GM12865 (cell line): Measurements from ENCODE around the gene GPR173.

Experiments used
- DNase-seq: peaks from one replicate; pipeline ENCODE4 v3.0.0; 2010; ENCODE audit warnings: low read depth
- H3K4me3 ChIP-seq: 2 replicates; pipeline ENCODE4 v1.5.1; 2011; ENCODE audit warnings: mild to moderate bottlenecking, low read depth, low read length, control low read depth
- TF ChIP-seq, protein P1 (sequence below): IDR thresholded peaks from 2 replicates; pipeline ENCODE4 v1.5.1; 2011; ENCODE audit warnings: low read length, control low read depth, low read depth, inconsistent platforms; ENCODE audit not compliant: insufficient read depth; ENCODE audit errors: missing control alignments

GPR173 gene

DNA sequence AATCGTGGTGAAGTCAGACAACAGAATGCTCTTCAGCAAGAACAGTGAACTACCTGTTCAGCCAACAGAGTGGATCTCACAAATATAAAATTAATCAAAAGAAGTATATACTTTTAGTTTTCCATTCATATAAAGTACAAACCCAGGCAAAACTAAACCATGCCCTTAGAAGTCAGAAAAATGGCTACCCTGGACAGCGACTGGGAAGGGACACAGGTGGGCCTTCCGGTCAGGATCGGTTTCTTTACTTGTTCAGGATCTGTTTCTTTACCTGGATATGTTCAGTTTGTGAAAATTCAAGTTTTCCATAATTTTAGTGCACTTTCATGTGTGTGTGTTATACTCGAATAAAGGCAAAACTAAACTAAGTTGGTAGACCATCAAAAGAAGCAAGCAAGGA, 12.4 kb upstream of the GPR173 start:
- DNase-seq, result no peak
- TF ChIP-seq, protein P1, sequence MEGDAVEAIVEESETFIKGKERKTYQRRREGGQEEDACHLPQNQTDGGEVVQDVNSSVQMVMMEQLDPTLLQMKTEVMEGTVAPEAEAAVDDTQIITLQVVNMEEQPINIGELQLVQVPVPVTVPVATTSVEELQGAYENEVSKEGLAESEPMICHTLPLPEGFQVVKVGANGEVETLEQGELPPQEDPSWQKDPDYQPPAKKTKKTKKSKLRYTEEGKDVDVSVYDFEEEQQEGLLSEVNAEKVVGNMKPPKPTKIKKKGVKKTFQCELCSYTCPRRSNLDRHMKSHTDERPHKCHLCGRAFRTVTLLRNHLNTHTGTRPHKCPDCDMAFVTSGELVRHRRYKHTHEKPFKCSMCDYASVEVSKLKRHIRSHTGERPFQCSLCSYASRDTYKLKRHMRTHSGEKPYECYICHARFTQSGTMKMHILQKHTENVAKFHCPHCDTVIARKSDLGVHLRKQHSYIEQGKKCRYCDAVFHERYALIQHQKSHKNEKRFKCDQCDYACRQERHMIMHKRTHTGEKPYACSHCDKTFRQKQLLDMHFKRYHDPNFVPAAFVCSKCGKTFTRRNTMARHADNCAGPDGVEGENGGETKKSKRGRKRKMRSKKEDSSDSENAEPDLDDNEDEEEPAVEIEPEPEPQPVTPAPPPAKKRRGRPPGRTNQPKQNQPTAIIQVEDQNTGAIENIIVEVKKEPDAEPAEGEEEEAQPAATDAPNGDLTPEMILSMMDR, result no peak

DNA sequence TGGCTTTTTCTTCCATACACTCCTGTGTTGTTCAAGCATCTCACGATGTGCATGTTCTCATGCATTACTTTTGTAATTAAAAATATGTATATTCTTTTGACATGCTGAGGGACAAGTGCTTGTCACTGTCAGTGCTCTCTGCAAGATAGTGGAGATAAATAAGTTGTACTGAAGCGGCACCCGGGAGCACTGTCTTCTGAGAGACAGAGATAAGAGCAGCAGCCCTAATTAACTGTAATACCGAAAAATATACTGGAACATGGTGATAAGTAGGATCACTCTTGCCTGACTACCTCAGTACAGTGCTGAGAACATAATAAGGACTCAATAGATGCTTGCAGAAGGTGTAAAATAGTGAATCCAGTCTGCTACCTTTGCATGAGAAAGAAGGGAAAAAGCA, 9.4 kb upstream of the GPR173 start:
- TF ChIP-seq, protein P1, result no peak
- DNase-seq, result no peak
- no peak overlapping the region for H3K4me3 ChIP-seq

More for the DNA sequence above, 12.4 kb upstream of the GPR173 start:
- H3K4me3 ChIP-seq, result no peak overlapping the region

DNA sequence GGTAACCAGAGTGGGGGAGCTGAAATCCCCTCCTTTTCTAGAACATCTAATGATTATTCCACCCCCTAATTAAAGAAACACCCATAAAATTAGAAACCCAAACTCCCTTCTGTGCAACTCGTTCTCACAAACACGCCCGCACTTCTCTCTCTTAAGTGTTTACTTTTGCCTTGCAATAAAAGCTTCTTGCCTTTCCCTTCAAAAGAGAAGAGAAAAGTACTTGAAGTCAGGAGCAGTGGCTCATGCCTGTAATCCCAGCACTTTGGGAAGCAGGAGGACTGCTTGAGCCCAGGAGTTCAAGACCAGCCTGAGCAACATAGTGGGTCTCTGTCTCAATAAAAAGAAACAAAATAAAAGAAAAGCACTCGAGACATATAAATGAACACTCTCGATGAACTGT, 3.6 kb upstream of the GPR173 start:
- TF ChIP-seq, protein P1, result no peak
- no peak overlapping the region for H3K4me3 ChIP-seq
- no peak for DNase-seq

DNA sequence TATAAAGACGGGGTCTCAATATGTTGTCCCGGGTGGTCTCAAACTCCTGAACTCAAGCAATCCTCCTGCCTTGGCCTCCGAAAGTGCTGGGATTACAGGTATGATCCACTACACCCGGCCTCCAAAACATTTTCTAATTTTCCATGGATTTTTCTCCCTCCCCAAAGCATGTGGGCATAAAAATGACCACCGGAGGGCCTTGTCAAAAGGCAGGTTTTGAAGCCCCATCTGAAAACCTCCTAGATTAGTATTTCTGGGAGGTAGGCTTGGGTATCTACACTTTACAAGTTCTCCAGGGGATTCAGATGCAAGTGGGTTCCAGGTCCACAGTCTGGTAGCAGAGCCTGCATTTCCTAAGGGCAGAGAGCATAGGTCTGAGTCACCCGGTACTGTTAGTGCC, 1.4 kb upstream of the GPR173 start:
- TF ChIP-seq, protein P1, result no peak
- DNase-seq, result no peak
- H3K4me3 ChIP-seq, result no peak overlapping the region

DNA sequence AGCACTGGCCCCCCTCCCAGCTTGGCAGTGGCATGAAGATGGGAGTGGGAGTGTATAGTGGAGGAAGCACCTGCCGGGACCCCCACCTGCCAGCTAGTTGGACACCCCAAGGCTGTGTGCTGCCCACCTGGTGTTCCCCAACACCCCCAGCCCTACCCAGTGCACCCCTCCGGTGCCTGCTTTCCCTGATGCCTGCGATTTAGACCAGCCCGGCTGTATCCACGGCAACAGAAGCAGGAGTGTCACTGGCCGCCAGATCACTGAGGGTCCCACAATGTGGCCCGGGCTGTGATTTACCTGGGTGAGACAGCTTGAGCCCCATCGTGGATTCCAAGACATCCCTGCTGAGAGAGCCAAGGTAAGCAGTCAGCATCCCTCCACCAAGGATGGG, 533 bp downstream of the GPR173 start:
- TF ChIP-seq, protein P1, result no peak
- H3K4me3 ChIP-seq, result no peak overlapping the region
- DNase-seq, result no peak

- H3K4me3 ChIP-seq, result no peak overlapping the region
- no peak for DNase-seq
- TF ChIP-seq, protein P1, result no peak
Measured at GRCh38 chrX:53050841-53051240, 2.3 kb downstream of the GPR173 start.

GRCh38 chrX:53055244-53055849, 6.8 kb downstream of the GPR173 start:
- no peak for DNase-seq
- TF ChIP-seq, protein P1, result no peak
- H3K4me3 ChIP-seq, result no peak overlapping the region
